Astrocyte (in vitro differentiated cells and primary cell): Measurements from ENCODE around the gene ASF1A.

Experiments used
- EZH2 ChIP-seq: IDR thresholded peaks from 2 replicates; pipeline ENCODE4 v1.6.1; 2012; ENCODE audit warnings: mild to moderate bottlenecking, low read length, inconsistent platforms; ENCODE audit not compliant: insufficient read depth
- TF ChIP-seq, protein P1 (sequence below): IDR thresholded peaks from 2 replicates; pipeline ENCODE4 v1.5.1; 2011; ENCODE audit warnings: low read depth, mild to moderate bottlenecking, inconsistent platforms, low read length, moderate library complexity; ENCODE audit not compliant: insufficient read depth

DNA sequence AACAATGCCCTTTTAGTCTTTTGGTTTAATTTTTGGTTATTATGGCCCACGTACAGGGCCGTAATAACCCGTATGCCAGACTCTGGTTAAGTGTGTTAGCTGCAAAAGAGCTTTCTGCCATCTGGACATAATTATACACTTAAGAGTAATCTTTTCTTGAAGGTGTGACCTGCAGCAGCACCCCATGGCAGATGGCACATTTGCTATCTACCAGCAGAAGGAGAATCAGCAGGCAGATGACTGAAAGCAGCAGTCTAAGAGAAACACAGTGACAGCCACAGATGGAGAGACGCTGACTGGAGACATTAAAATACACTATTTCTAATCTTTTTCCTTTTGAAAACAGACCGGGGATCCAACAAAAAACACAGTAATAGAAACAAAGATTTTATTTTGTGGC is 18.7 kb downstream of the ASF1A start:
- TF ChIP-seq, protein P1, sequence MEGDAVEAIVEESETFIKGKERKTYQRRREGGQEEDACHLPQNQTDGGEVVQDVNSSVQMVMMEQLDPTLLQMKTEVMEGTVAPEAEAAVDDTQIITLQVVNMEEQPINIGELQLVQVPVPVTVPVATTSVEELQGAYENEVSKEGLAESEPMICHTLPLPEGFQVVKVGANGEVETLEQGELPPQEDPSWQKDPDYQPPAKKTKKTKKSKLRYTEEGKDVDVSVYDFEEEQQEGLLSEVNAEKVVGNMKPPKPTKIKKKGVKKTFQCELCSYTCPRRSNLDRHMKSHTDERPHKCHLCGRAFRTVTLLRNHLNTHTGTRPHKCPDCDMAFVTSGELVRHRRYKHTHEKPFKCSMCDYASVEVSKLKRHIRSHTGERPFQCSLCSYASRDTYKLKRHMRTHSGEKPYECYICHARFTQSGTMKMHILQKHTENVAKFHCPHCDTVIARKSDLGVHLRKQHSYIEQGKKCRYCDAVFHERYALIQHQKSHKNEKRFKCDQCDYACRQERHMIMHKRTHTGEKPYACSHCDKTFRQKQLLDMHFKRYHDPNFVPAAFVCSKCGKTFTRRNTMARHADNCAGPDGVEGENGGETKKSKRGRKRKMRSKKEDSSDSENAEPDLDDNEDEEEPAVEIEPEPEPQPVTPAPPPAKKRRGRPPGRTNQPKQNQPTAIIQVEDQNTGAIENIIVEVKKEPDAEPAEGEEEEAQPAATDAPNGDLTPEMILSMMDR, result no peak
- no peak for TF ChIP-seq EZH2
